ENCODE results near the gene ADK. TPM values are rescaled to one million over a fixed set of nuclear protein-coding genes. Genes with fewer than 3 reads are reported as not detected.

ADK gene
- total RNA-seq, 1 experiment from 2014 or later = 26.8 TPM

GRCh38 chr10:74121368-74121767 is 29.7 kb upstream of the ADK start:
- no peak overlapping the region for H3K4me3 Mint-ChIP-seq
- Histone ChIP-seq H4K20me1 (ENCODE audit: control insufficient read depth, insufficient read depth, insufficient read length) (no peaks in the 10 kb centered on the region), H3K9ac (ENCODE audit: extremely low read depth, insufficient read length, low read length) (no peak overlapping the region), H3K56ac (ENCODE audit: insufficient read length, low read depth, low read length) (no peak overlapping the region), H2BK12ac (ENCODE audit: insufficient read length, low read depth, low read length) (no peak overlapping the region), H3K27me3 (ENCODE audit: insufficient read depth, low read length) (no peaks in the 10 kb centered on the region), H3K18ac (ENCODE audit: insufficient read length, low read depth, low read length) (no peak overlapping the region), H2BK120ac (ENCODE audit: low read depth, low read length, poor library complexity, severe bottlenecking) (no peak overlapping the region), H4K8ac (replicated peaks; ENCODE audit: insufficient read length, low read depth, low read length) (no peak overlapping the region), H2AFZ (ENCODE audit: low read length) (no peak overlapping the region), H3K79me1 (ENCODE audit: insufficient read depth, low read depth, low read length, poor library complexity, severe bottlenecking) (no peaks in the 10 kb centered on the region), H3K79me2 (ENCODE audit: insufficient read depth, low read length) (no peaks in the 10 kb centered on the region), H3T11ph (ENCODE audit: low read length) (no peak overlapping the region), H3K23ac (ENCODE audit: insufficient read length, low read depth, low read length) (no peak overlapping the region), H4K5ac (ENCODE audit: insufficient read length, low read depth, low read length) (no peak overlapping the region), H3K14ac (ENCODE audit: insufficient read depth, low read length) (no peak overlapping the region), H3K9me3 (ENCODE audit: control insufficient read depth, low read depth, low read length) (no peaks in the 10 kb centered on the region), H3K4me2 (ENCODE audit: insufficient read depth, insufficient read length, low read length) (no peak overlapping the region), H2BK20ac (ENCODE audit: low read depth, low read length, poor library complexity, severe bottlenecking) (no peak overlapping the region), H3K23me2 (ENCODE audit: insufficient read length, low read depth, low read length, poor library complexity, severe bottlenecking) (no peaks in the 10 kb centered on the region), H2AK5ac (ENCODE audit: insufficient read length, low read length) (no peak overlapping the region), H3K4ac (ENCODE audit: low read depth, low read length) (no peak overlapping the region), H3K27ac (ENCODE audit: insufficient read length, low read depth, low read length) (no peak overlapping the region), H3K4me1 (ENCODE audit: insufficient read depth, low read length) (no peaks in the 10 kb centered on the region), H4K91ac (ENCODE audit: insufficient read length, low read depth, low read length) (no peak overlapping the region), H2BK15ac (ENCODE audit: low read depth, low read length) (no peak overlapping the region), H2BK5ac (ENCODE audit: insufficient read length, low read length) (no peak overlapping the region)
- whole genome bisulfite sequencing (ENCODE audit: extremely low coverage, insufficient read length, low lambda C conversion rate) = no CpG with 5 or more reads among the region's 1 CpG
- H3K9me3 Mint-ChIP-seq = no peaks in the 10 kb centered on the region
- H3K27me3 Mint-ChIP-seq (ENCODE audit: low read depth) = no peaks in the 10 kb centered on the region
- TF ChIP-seq CTCF (conservative IDR thresholded peaks at IDR 0.05) = no peak
- H3K4me1 Mint-ChIP-seq = no peaks in the 10 kb centered on the region
- DNase-seq = no peak
- peak overlapping the region in 1 of 3 experiments; percentile 11; a peak in 1 of 7 replicates for H3K27ac Mint-ChIP-seq
- H3K36me3 Mint-ChIP-seq (ENCODE audit: insufficient read depth in 1 of 3, low read depth in 3 of 3) = peaks cover 28 to 90% (median 67%) of the 10 kb centered on the region in 3 experiments; a peak in 6 of 7 replicates
